ENCODE measurements around the gene SNX10.

- TF ChIP-seq, protein P1, sequence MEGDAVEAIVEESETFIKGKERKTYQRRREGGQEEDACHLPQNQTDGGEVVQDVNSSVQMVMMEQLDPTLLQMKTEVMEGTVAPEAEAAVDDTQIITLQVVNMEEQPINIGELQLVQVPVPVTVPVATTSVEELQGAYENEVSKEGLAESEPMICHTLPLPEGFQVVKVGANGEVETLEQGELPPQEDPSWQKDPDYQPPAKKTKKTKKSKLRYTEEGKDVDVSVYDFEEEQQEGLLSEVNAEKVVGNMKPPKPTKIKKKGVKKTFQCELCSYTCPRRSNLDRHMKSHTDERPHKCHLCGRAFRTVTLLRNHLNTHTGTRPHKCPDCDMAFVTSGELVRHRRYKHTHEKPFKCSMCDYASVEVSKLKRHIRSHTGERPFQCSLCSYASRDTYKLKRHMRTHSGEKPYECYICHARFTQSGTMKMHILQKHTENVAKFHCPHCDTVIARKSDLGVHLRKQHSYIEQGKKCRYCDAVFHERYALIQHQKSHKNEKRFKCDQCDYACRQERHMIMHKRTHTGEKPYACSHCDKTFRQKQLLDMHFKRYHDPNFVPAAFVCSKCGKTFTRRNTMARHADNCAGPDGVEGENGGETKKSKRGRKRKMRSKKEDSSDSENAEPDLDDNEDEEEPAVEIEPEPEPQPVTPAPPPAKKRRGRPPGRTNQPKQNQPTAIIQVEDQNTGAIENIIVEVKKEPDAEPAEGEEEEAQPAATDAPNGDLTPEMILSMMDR (conservative IDR thresholded peaks at IDR 0.05; ENCODE audit: low read depth, low read length) = no peak
- TF ChIP-seq RAD21 (IDR thresholded peaks at IDR 0.05; ENCODE audit: low read length) (no peak), POLR2A (IDR thresholded peaks at IDR 0.05; ENCODE audit: low read depth, low read length) (no peak), SMC3 (IDR thresholded peaks at IDR 0.05; ENCODE audit: low read depth, low read length) (no peak), USF2 (IDR thresholded peaks at IDR 0.05; ENCODE audit: low read depth, low read length) (no peak), RFX5 (IDR thresholded peaks at IDR 0.05; ENCODE audit: low read depth, low read length) (no peak), CEBPB (IDR thresholded peaks at IDR 0.05; ENCODE audit: low read depth, low read length) (no peak)
- TF ChIP-seq, protein P2, sequence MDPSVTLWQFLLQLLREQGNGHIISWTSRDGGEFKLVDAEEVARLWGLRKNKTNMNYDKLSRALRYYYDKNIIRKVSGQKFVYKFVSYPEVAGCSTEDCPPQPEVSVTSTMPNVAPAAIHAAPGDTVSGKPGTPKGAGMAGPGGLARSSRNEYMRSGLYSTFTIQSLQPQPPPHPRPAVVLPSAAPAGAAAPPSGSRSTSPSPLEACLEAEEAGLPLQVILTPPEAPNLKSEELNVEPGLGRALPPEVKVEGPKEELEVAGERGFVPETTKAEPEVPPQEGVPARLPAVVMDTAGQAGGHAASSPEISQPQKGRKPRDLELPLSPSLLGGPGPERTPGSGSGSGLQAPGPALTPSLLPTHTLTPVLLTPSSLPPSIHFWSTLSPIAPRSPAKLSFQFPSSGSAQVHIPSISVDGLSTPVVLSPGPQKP (IDR thresholded peaks at IDR 0.05; ENCODE audit: borderline replicate concordance, low read depth, low read length) = no peak
Measured at GRCh38 chr7:26393818-26394217, 102.2 kb downstream of the SNX10 start.

All from IMR-90 (cell line).